ENCODE measurements around the gene CDH20.

CDH20 gene

DNA sequence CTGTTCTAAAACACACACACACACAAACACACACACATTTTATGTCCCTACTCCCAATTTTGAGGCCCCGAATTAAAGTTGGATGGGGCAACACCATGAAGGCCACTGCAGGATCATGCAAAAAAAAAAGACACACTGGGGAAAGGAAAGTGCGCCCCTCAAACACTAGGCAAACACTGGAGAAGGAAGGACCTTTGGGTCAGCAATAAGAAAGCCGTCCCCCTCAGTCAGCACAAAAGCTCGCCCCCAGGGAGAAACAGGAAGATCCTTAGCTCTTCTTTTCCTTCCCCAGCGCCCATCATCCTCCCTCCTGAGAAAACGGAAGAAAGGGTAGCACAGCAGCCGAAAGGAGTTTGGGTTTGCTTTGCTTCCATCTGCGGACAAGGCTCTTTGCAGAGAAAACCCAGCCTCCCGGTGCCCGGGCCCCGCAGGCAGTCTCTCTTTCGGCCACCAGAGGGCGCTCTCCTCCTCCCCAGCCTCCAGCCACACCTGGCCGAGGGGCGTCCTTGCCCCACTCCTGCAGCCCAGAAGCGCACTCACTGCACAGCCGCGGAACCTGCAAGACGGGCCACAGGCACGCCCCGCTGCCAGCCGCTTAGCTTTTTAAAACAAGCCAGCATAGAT is 248.5 kb downstream of the CDH20 start:
- peak; percentile 62 for DNase-seq

- DNase-seq: no peak
These were observed 249.0 kb downstream of the CDH20 start for GRCh38 chr18:61582202-61582710.

DNA sequence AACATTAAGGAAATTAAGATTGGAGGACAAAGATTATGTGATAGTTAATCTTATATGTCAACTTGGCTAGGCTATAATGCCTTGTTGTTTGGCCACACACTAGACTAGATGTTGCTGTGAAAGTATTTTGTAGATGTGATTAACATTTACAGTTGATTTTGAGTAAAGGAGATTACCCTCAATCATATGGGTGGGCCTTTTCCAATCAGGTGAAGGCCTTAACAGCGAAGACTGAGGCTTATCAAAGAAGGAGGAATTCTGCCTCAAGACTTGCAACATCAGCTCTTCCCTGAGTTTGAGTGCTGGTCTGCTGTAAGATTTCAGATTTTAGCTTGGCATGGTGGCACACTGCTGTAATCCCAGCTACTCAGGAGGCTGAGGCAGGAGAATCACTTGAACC is 250.3 kb downstream of the CDH20 start:
- DNase-seq: no peak

GRCh38 chr18:61587865-61588264 is 254.6 kb downstream of the CDH20 start:
- no peak for DNase-seq

DNA sequence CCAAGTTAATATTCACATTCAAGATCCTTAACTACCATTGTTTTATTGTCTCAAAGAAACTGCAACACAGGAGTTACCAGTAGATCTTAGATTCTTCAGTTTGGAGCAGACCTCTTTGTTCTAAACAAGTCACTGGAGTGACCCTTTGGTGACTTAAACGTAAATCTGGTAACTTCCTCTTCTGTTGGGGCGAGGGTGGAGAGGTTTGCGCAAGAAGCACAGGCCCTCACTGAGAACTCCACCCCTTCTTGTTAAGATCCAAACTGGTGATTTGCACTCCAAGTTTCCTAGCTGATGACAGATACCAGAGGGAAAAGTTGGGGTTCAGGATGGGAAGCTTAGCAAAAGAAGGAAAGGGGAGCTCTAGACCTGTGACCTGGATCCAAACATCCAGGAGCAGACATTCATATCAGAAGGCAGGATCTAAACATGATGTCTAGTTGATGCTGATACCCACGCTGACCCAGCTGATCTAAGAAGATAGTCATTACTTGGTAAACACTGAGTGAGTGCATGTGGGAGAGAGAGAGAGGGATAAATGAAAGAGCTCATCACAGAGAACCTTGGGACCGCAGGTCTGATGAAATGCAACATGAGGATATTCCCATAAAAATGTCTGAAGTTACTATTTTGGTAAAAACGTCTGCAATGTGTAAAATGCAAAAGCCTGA is 256.0 kb downstream of the CDH20 start:
- DNase-seq: no peak

DNA sequence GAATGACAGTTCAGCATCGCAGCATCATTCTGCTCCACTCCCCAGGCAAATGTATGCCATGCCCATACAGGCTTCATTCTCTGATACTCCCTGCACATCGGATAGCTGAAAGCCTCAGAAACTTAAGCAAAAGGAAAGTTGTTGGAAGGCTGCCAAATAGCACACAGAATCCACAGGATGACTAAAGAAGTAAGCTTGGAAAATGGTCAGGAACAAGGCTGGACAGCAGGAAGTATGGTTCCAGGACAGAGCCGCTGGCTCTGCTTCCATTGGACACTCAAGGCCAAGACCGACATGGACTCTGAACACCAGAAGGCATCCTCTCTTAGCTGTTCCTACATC is 256.5 kb downstream of the CDH20 start:
- no peak for DNase-seq

DNA sequence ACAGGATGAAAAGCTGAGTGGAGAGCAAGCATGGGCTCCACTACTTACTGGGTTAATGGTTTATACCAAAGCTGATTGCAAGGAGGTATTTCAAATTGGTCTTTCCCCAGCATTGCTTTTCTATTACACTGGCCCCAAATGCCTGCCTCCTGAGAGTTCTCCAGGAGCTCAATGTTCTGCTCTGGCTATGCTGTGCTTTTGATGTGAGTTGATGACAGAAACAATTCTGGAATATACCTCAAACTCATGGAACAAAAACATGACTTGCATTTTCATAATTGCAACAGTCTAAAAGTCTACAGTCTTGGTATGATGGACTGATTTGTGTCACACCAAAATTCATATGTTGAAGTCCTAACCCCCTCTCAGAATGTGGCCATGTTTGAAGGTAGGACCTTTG is 258.0 kb downstream of the CDH20 start:
- no peak for DNase-seq

GRCh38 chr18:61595615-61596251 is 262.5 kb downstream of the CDH20 start:
- DNase-seq: no peak

GRCh38 chr18:61596296-61596695 is 263.1 kb downstream of the CDH20 start:
- DNase-seq: no peak

- DNase-seq: no peak
These were observed 264.1 kb downstream of the CDH20 start for GRCh38 chr18:61597316-61597715.

- no peak for DNase-seq
These were observed 267.2 kb downstream of the CDH20 start for GRCh38 chr18:61600422-61600821.

DNA sequence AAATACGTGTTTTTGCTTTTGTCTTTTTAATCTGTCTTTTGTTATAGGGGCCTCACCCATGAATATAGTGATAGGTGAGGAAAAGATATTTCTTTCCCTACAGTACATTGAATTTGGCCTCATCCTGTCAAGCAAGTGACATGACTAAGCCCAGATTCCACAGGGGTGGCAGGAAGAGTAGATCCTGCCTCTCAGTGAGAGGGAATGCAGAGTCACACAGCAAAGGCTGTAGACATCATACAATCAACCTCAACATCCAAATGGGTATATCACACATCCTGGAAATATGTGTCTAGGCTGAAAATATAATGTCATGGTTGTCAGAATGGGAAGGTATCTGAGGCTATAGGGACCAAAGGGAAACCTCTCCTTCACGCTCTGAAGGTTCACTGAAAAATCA is 269.6 kb downstream of the CDH20 start:
- no peak for DNase-seq

All from CD4-positive, alpha-beta T cell treated with Interleukin-6 for 4 hours (primary cell).